ENCODE results near the gene RBM26.

- TF ChIP-seq CTCF (IDR thresholded peaks at IDR 0.05; ENCODE audit: poor library complexity), result no peak
- TF ChIP-seq EZH2 (IDR thresholded peaks at IDR 0.05; ENCODE audit: borderline replicate concordance), result no peak
- no peak for TF ChIP-seq EZH2phosphoT487 (IDR thresholded peaks at IDR 0.05; ENCODE audit: low read depth, severe bottlenecking, unreplicated experiment)
Observed at GRCh38 chr13:79380997-79381396, 25.1 kb downstream of the RBM26 start.
